H1 (cell line): ENCODE results near the gene MAGI1. TPM values are rescaled to one million over a fixed set of nuclear protein-coding genes. Genes with fewer than 3 reads are reported as not detected.
A peak's percentile ranks its signal among the peaks of the same experiment; 100 is the strongest.

ENCODE experiments used
- CTCF ChIA-PET: fragments of 300-600 bp; sonication (Branson Sonifier 250); formaldehyde crosslinking; loops from one replicate; lab custom pipeline; 2021; ENCODE audit not compliant: partially characterized antibody; lab: Charles Lee
- POLR2A ChIA-PET: fragments of 300-600 bp; sonication (Branson Sonifier 250); formaldehyde crosslinking; loops from one replicate; lab custom pipeline; 2021; ENCODE audit warnings: inconsistent platforms; ENCODE audit not compliant: partially characterized antibody; lab: Charles Lee
- DNase-seq, 2 experiments: peaks; one replicate each; pipeline versions ENCODE4 v3.0.0 to v3.0.0-alpha.2; 2010 to 2022; ENCODE audit warnings: low spot score in 2 of 2, low read depth in 1 of 2, mixed read lengths in 1 of 2
- FAIRE-seq: peaks from 2 replicates; lab custom pipeline; 2011; peaks lifted over from hg19 to GRCh38; lab: Jason Lieb, UNC
- H2AFZ ChIP-seq: 2 replicates; pipeline ENCODE4 v1.8.1; 2012; ENCODE audit warnings: low read length, inconsistent platforms
- H2AK5ac ChIP-seq: 2 replicates; pipeline ENCODE4 v1.6.1; 2013; ENCODE audit warnings: low read depth, low read length
- H2BK120ac ChIP-seq: replicated peaks from 2 replicates; pipeline ENCODE3; 2013; ENCODE audit warnings: low read depth, low read length, inconsistent platforms
- H2BK12ac ChIP-seq: 2 replicates; pipeline ENCODE4 v1.6.1; 2013; ENCODE audit warnings: low read depth, low read length
- H2BK15ac ChIP-seq: 2 replicates; pipeline ENCODE4 v1.6.1; 2013; ENCODE audit warnings: low read length
- H2BK20ac ChIP-seq: 2 replicates; pipeline ENCODE4 v1.6.1; 2013; ENCODE audit warnings: low read length
- H2BK5ac ChIP-seq: 2 replicates; pipeline ENCODE4 v1.6.1; 2013; ENCODE audit warnings: low read depth, low read length
- H3K14ac ChIP-seq: 2 replicates; pipeline ENCODE4 v1.6.1; 2013; ENCODE audit warnings: inconsistent platforms; ENCODE audit not compliant: insufficient read length
- H3K18ac ChIP-seq: 2 replicates; pipeline ENCODE4 v1.6.1; 2013; ENCODE audit warnings: low read length; ENCODE audit errors: extremely low read depth
- H3K23ac ChIP-seq: 2 replicates; pipeline ENCODE4 v1.6.1; 2013; ENCODE audit warnings: inconsistent platforms; ENCODE audit not compliant: insufficient read length
- H3K23me2 ChIP-seq: 2 replicates; pipeline ENCODE4 v1.6.1; 2013; ENCODE audit warnings: low read depth, low read length
- H3K27ac ChIP-seq: 2 replicates; pipeline ENCODE4 v1.6.1; 2011; ENCODE audit warnings: low read depth, low read length, inconsistent platforms
- H3K27me3 ChIP-seq, 4 experiments: replicated peaks in 1 of 4; 1 replicate in 1 of 4; 2 replicates in 3 of 4; pipeline versions ENCODE4 v1.6.1 to v1.8.1; 2011 to 2013; ENCODE audit warnings: low read length in 3 of 4, mild to moderate bottlenecking in 3 of 4, inconsistent platforms in 2 of 4, mixed read lengths in 2 of 4, moderate library complexity in 1 of 4; ENCODE audit not compliant: control insufficient read depth in 3 of 4, insufficient read depth in 3 of 4; ENCODE audit errors: extremely low read depth in 1 of 4
- H3K36me3 ChIP-seq, 4 experiments: 2 replicates each; pipeline versions ENCODE4 v1.6.1 to v1.8.1; 2011 to 2013; ENCODE audit warnings: mild to moderate bottlenecking in 4 of 4, low read length in 3 of 4, moderate library complexity in 2 of 4, control low read depth in 1 of 4, inconsistent platforms in 1 of 4; ENCODE audit not compliant: insufficient read depth in 4 of 4, control insufficient read depth in 2 of 4
- H3K4ac ChIP-seq: replicated peaks from 2 replicates; pipeline ENCODE3; 2013; ENCODE audit warnings: low read length, low read depth, mixed read lengths, inconsistent platforms; ENCODE audit not compliant: insufficient read length
- H3K4me1 ChIP-seq, 4 experiments: replicated peaks in 1 of 4; 1 replicate in 1 of 4; 2 replicates in 3 of 4; pipeline versions ENCODE4 v1.6.1 to v1.8.1; 2011 to 2013; ENCODE audit warnings: low read length in 3 of 4, inconsistent platforms in 2 of 4, mixed read lengths in 1 of 4; ENCODE audit not compliant: insufficient read depth in 4 of 4, control insufficient read depth in 3 of 4
- H3K4me2 ChIP-seq, 2 experiments: 2 replicates each; pipeline versions ENCODE4 v1.6.1 to v1.8.1; 2011 to 2013; ENCODE audit warnings: low read depth in 2 of 2, low read length in 2 of 2, control low read depth in 1 of 2, inconsistent platforms in 1 of 2, mild to moderate bottlenecking in 1 of 2; ENCODE audit not compliant: insufficient read depth in 1 of 2
- H3K4me3 ChIP-seq, 4 experiments: fragments of 200-600, 300-600 bp in 1 of 4; sonication (generic), shearing (Covaris generic), sonication (Bioruptor Twin) in 1 of 4; 2 replicates each; pipeline versions ENCODE4 v1.5.1 to v1.8.1; 2011 to 2016; ENCODE audit warnings: low read length in 4 of 4, low read depth in 3 of 4, control low read depth in 2 of 4, inconsistent platforms in 2 of 4, mild to moderate bottlenecking in 2 of 4, mixed read lengths in 1 of 4, moderate library complexity in 1 of 4; ENCODE audit not compliant: insufficient read depth in 2 of 4; ENCODE audit errors: extremely low read depth in 1 of 4
- H3K56ac ChIP-seq: replicated peaks from 2 replicates; pipeline ENCODE3; 2013; ENCODE audit warnings: low read depth, mild to moderate bottlenecking, mixed read lengths, low read length, inconsistent platforms; ENCODE audit not compliant: insufficient read length
- H3K79me1 ChIP-seq: 2 replicates; pipeline ENCODE4 v1.6.1; 2013; ENCODE audit warnings: low read depth, low read length, control low read depth
- H3K79me2 ChIP-seq, 2 experiments: 2 replicates each; pipeline versions ENCODE4 v1.6.1 to v1.8.1; 2012 to 2013; ENCODE audit warnings: low read length in 2 of 2, mild to moderate bottlenecking in 2 of 2, inconsistent platforms in 1 of 2; ENCODE audit not compliant: insufficient read depth in 2 of 2, control insufficient read depth in 1 of 2
- H3K9ac ChIP-seq, 4 experiments: replicated peaks in 1 of 4; 1 replicate in 1 of 4; 2 replicates in 3 of 4; pipeline versions ENCODE4 v1.6.1 to v1.8.1; 2011 to 2013; ENCODE audit warnings: low read depth in 3 of 4, low read length in 3 of 4, control low read depth in 2 of 4, mild to moderate bottlenecking in 2 of 4, moderate library complexity in 2 of 4, inconsistent platforms in 1 of 4; ENCODE audit errors: extremely low read depth in 1 of 4
- H3K9me3 ChIP-seq, 2 experiments: 2 replicates each; pipeline versions ENCODE4 v1.6.1 to v1.8.1; 2012 to 2013; ENCODE audit warnings: mild to moderate bottlenecking in 2 of 2, moderate library complexity in 2 of 2, control low read depth in 1 of 2, inconsistent platforms in 1 of 2, low read depth in 1 of 2, low read length in 1 of 2, mixed read lengths in 1 of 2; ENCODE audit not compliant: insufficient read depth in 2 of 2
- H4K20me1 ChIP-seq, 2 experiments: replicated peaks in 1 of 2; 2 replicates each; pipeline versions ENCODE3 to v1.8.1; 2011 to 2013; ENCODE audit warnings: inconsistent platforms in 2 of 2, low read length in 2 of 2, mild to moderate bottlenecking in 1 of 2; ENCODE audit not compliant: insufficient read depth in 2 of 2, control insufficient read depth in 1 of 2
- H4K5ac ChIP-seq: 2 replicates; pipeline ENCODE4 v1.6.1; 2013; ENCODE audit warnings: low read length, low read depth, mixed read lengths, inconsistent platforms; ENCODE audit not compliant: insufficient read length
- H4K8ac ChIP-seq: 2 replicates; pipeline ENCODE4 v1.8.0; 2013; ENCODE audit warnings: mild to moderate bottlenecking, moderate library complexity, low read length, inconsistent platforms; ENCODE audit not compliant: insufficient read depth; ENCODE audit errors: extremely low read depth
- H4K91ac ChIP-seq: replicated peaks from 2 replicates; pipeline ENCODE3; 2013; ENCODE audit warnings: low read length, mixed read lengths, inconsistent platforms; ENCODE audit not compliant: insufficient read length
- BRCA1 ChIP-seq: IDR thresholded peaks from 2 replicates; pipeline ENCODE4 v1.6.1; 2012; ENCODE audit warnings: low read depth, low read length, improper control_type of control experiment
- RAD21 ChIP-seq, 2 experiments: IDR thresholded peaks in 1 of 2; conservative IDR thresholded peaks in 1 of 2; 2 replicates each; pipeline ENCODE4 v1.6.1; 2011; ENCODE audit warnings: low read depth in 2 of 2, low read length in 2 of 2, improper control_type of control experiment in 1 of 2, inconsistent platforms in 1 of 2, mild to moderate bottlenecking in 1 of 2, moderate library complexity in 1 of 2
- TBP ChIP-seq: IDR thresholded peaks from 2 replicates; pipeline ENCODE4 v1.6.1; 2011; ENCODE audit warnings: low read depth, low read length, improper control_type of control experiment
- WGBS, 2 experiments: shearing (Covaris generic) in 1 of 2; methylation state at CpG; one replicate each; pipeline versions ENCODE4 v1.1.6 to v1.1.7; 2013 to 2015; ENCODE audit warnings: low lambda C conversion rate in 2 of 2, mixed read lengths in 2 of 2, inconsistent platforms in 1 of 2, low coverage in 1 of 2, missing lambda C conversion rate in 1 of 2; ENCODE audit not compliant: insufficient replicate concordance in 2 of 2, insufficient coverage in 1 of 2, insufficient read length in 1 of 2; ENCODE audit errors: extremely low coverage in 1 of 2, missing lambda C conversion rate in 1 of 2; 5-methylcytosine and 5-hydroxymethylcytosine counted together
- polyA plus RNA-seq, 7 experiments: library from polyadenylated mRNA; depleted of rRNA in 3 of 7; stranded (reverse) in 5 of 7; unstranded in 2 of 7; fragments of >200 nt in 5 of 7; fragments of 200-250 nt in 2 of 7; gene quantifications; 1 replicate in 5 of 7; 2 replicates in 1 of 7; 4 replicates in 1 of 7; pipeline versions ENCODE4 v1.2.1 to v1.2.3, GENCODE V29; 2011 to 2013; ENCODE audit warnings: missing spikeins in 2 of 7, mixed read lengths in 2 of 7
- total RNA-seq: library from RNA; stranded (reverse); fragmentation: NEBNext Ultra II Directional; extraction: Animal tissue kit (Norgen Biotek cat#: 25700); gene quantifications from 2 replicates; pipeline ENCODE4 v1.2.1, GENCODE V29; 2021
- TF ChIP-seq, protein P1 (sequence below): IDR thresholded peaks from 2 replicates; pipeline ENCODE4 v1.6.1; 2011; ENCODE audit warnings: low read length, improper control_type of control experiment
- TF ChIP-seq, protein P2 (sequence below), 3 experiments: IDR thresholded peaks; 1 replicate in 2 of 3; 2 replicates in 1 of 3; pipeline versions ENCODE4 v1.5.1 to v1.6.1; 2011; ENCODE audit warnings: low read length in 3 of 3, mild to moderate bottlenecking in 3 of 3, inconsistent platforms in 2 of 3, low read depth in 1 of 3, moderate library complexity in 1 of 3; ENCODE audit not compliant: insufficient read depth in 1 of 3; ENCODE audit errors: control extremely low read depth in 1 of 3

MAGI1 gene
- total and polyA plus RNA-seq, 2 of the 8 experiments (the other 6 are each of a cell fraction or from before 2014, with no cell fraction given), result 19.8 to 78.0 TPM

DNA sequence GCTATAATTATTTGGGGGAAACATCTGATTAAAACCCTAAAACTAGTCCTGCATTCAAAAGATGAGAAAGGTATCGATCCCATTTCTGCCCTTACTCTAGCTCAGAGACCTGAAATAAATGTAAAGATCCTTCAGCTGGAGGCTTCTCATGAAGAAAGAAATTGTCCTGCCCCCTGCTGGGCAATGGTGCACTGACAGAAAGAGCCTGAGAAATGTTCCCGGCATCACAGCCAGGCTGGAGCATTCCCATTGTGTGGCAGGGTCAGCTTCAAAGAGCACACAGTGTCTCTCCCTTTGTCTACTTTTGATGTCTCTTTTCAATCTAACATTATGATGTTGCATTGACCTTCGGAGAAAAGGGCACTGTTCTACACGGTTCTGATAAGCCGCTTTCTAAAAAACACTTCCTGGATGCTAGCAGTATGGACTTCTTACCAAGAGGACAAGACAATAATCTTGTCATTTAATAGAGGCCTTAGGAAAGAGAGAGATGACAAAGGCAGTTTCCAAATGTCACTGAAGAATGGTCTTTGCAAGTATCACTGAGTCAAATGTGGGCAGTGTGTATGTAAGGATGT, 287.5 kb downstream of the MAGI1 start:
- Histone ChIP-seq H3K79me1 (no peaks in the 10 kb centered on the region; the same call in 1 of the 2 replicates), H3K23ac (no peak overlapping the region), H3K4me1 (peaks cover 0 to 7% (median 5%) of the 10 kb centered on the region in 4 experiments; a peak in 4 of 7 replicates), H3K23me2 (no peaks in the 10 kb centered on the region), H4K5ac (no peak overlapping the region), H2BK5ac (no peak overlapping the region), H3K27ac (no peak overlapping the region), H4K8ac (no peak overlapping the region), H2AK5ac (no peak overlapping the region), H3K27me3 (no peaks in the 10 kb centered on the region), H3K4ac (no peak overlapping the region), H2BK12ac (no peak overlapping the region), H2BK20ac (no peak overlapping the region), H3K9me3 (no peaks in the 10 kb centered on the region; a peak in 1 of 4 replicates), H3K18ac (no peak overlapping the region), H3K36me3 (no peaks in the 10 kb centered on the region), H3K56ac (no peak overlapping the region), H3K4me2 (no peak overlapping the region), H3K79me2 (peaks cover 0 to 22% of the 10 kb centered on the region in 2 experiments; a peak in 2 of 4 replicates), H4K91ac (no peak overlapping the region), H3K14ac (no peak overlapping the region), H2AFZ (no peak overlapping the region), H3K4me3 (no peak overlapping the region), H4K20me1 (no peaks in the 10 kb centered on the region), H2BK15ac (no peak overlapping the region), H2BK120ac (no peak overlapping the region), H3K9ac (no peak overlapping the region)
- peak; percentile 84 for FAIRE-seq
- TF ChIP-seq TBP, result no peak
- TF ChIP-seq, protein P1, sequence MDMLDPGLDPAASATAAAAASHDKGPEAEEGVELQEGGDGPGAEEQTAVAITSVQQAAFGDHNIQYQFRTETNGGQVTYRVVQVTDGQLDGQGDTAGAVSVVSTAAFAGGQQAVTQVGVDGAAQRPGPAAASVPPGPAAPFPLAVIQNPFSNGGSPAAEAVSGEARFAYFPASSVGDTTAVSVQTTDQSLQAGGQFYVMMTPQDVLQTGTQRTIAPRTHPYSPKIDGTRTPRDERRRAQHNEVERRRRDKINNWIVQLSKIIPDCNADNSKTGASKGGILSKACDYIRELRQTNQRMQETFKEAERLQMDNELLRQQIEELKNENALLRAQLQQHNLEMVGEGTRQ, result no peak
- TF ChIP-seq RAD21 (IDR thresholded peaks at IDR 0.05 in 1 of 2, conservative IDR thresholded peaks at IDR 0.05 in 1 of 2; ENCODE audit: low read depth in 2 of 2, low read length in 2 of 2), result peak; percentile 49 to 65; a peak in 3 of 4 replicates
- TF ChIP-seq, protein P2, sequence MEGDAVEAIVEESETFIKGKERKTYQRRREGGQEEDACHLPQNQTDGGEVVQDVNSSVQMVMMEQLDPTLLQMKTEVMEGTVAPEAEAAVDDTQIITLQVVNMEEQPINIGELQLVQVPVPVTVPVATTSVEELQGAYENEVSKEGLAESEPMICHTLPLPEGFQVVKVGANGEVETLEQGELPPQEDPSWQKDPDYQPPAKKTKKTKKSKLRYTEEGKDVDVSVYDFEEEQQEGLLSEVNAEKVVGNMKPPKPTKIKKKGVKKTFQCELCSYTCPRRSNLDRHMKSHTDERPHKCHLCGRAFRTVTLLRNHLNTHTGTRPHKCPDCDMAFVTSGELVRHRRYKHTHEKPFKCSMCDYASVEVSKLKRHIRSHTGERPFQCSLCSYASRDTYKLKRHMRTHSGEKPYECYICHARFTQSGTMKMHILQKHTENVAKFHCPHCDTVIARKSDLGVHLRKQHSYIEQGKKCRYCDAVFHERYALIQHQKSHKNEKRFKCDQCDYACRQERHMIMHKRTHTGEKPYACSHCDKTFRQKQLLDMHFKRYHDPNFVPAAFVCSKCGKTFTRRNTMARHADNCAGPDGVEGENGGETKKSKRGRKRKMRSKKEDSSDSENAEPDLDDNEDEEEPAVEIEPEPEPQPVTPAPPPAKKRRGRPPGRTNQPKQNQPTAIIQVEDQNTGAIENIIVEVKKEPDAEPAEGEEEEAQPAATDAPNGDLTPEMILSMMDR (IDR thresholded peaks at IDR 0.05; ENCODE audit: control extremely low read depth in 1 of 3, insufficient read depth in 1 of 3, low read depth in 1 of 3, low read length in 3 of 3), result peak; percentile 39 to 66 (median 57)
- no peak for TF ChIP-seq BRCA1
- ChIA-PET POLR2A (interaction anchor here (0.6 to 1.1 kb wide), 2 partner anchors 9 to 1817 kb away, joined by 3 read pairs; no protein-coding TSS in a partner anchor), CTCF (interaction anchor here (0.5 to 3.9 kb wide), 24 partner anchors 11 to 469 kb away, joined by 3 to 30 read pairs (median 4); no protein-coding TSS in a partner anchor)
- 74% methylated on average over 5 of the region's 5 CpGs; no CpG with 5 or more reads in 1 of the 2 experiments for WGBS, 2 experiments
- DNase-seq, result peak; percentile 31 to 82
